HEK293 (cell line): Measurements from ENCODE around the gene OIP5.

ENCODE experiments used
- CTCF ChIA-PET: fragments of 350-600 bp; formaldehyde crosslinking; extraction: SDS; loops from one replicate; lab custom pipeline; 2021; ENCODE audit warnings: antibody characterized with exemption; lab: Yijun Ruan, JAX
- POLR2A ChIA-PET: fragments of 300-600 bp; formaldehyde crosslinking; extraction: SDS; loops from one replicate; lab custom pipeline; 2020; ENCODE audit warnings: antibody characterized with exemption, inconsistent platforms; lab: Yijun Ruan, JAX
- H3K27ac ChIP-seq: fragments of 200-500 bp; sonication (Bioruptor generic); 2 replicates; pipeline ENCODE4 v1.5.1; 2014; ENCODE audit warnings: low read depth, low read length, control low read depth, inconsistent platforms; ENCODE audit errors: extremely low read depth
- H3K36me3 ChIP-seq, 2 experiments: fragments of 200-500 bp in 1 of 2; sonication (Bioruptor generic) in 1 of 2; 1 replicate in 1 of 2; 2 replicates in 1 of 2; pipeline ENCODE4 v1.5.1; 2014 to 2017; ENCODE audit warnings: inconsistent platforms in 2 of 2, low read length in 2 of 2; ENCODE audit not compliant: control insufficient read depth in 2 of 2, insufficient read depth in 1 of 2
- H3K4me1 ChIP-seq: fragments of 200-500 bp; sonication (Bioruptor generic); 2 replicates; pipeline ENCODE4 v1.5.1; 2014; ENCODE audit warnings: mild to moderate bottlenecking, low read length, inconsistent platforms; ENCODE audit not compliant: control insufficient read depth, insufficient read depth
- H3K4me3 ChIP-seq: 2 replicates; pipeline ENCODE4 v1.5.1; 2011; ENCODE audit warnings: low read depth, mild to moderate bottlenecking, control low read depth, low read length, moderate library complexity
- H3K9me3 ChIP-seq: fragments of 200-500 bp; sonication (Bioruptor generic); 2 replicates; pipeline ENCODE4 v1.5.1; 2014; ENCODE audit warnings: low read depth, low read length, inconsistent platforms; ENCODE audit not compliant: control insufficient read depth, insufficient read depth
- KLF1 ChIP-seq: fragments of 450-650 bp; formaldehyde crosslinking; IDR thresholded peaks from 2 replicates; pipeline ENCODE4 v1.5.1; 2016; ENCODE audit warnings: missing biosample characterization, missing genetic modification characterization
- KLF16 ChIP-seq: fragments of 450-650 bp; formaldehyde crosslinking; IDR thresholded peaks from 2 replicates; pipeline ENCODE4 v1.5.1; 2017; ENCODE audit warnings: missing biosample characterization, missing genetic modification characterization
- SP7 ChIP-seq: fragments of 450-650 bp; formaldehyde crosslinking; IDR thresholded peaks from 2 replicates; pipeline ENCODE4 v1.5.1; 2016; ENCODE audit warnings: missing biosample characterization, missing genetic modification characterization
- ZFP3 ChIP-seq: fragments of 450-650 bp; formaldehyde crosslinking; IDR thresholded peaks from 2 replicates; pipeline ENCODE4 v1.5.1; 2016; ENCODE audit warnings: low read depth, missing biosample characterization, missing genetic modification characterization
- ZNF19 ChIP-seq: fragments of 450-650 bp; formaldehyde crosslinking; IDR thresholded peaks from 2 replicates; pipeline ENCODE4; 2016; ENCODE audit warnings: missing biosample characterization, missing genetic modification characterization, low read depth
- ZNF266 ChIP-seq: fragments of 450-650 bp; formaldehyde crosslinking; IDR thresholded peaks from 2 replicates; pipeline ENCODE4 v1.5.1; 2016; ENCODE audit warnings: missing biosample characterization, missing genetic modification characterization, low read depth
- ZNF394 ChIP-seq: fragments of 450-650 bp; formaldehyde crosslinking; IDR thresholded peaks from 2 replicates; pipeline ENCODE4 v1.5.1; 2016; ENCODE audit warnings: missing biosample characterization, missing genetic modification characterization, mild to moderate bottlenecking, moderate library complexity, borderline replicate concordance
- ZNF521 ChIP-seq: fragments of 450-650 bp; formaldehyde crosslinking; IDR thresholded peaks from 2 replicates; pipeline ENCODE4 v1.5.1; 2017; ENCODE audit warnings: missing biosample characterization, mild to moderate bottlenecking, missing genetic modification characterization
- ZNF610 ChIP-seq: fragments of 450-650 bp; formaldehyde crosslinking; IDR thresholded peaks from 2 replicates; pipeline ENCODE4 v1.5.1; 2016; ENCODE audit warnings: missing biosample characterization, missing genetic modification characterization, borderline replicate concordance
- TF ChIP-seq, protein P1 (sequence below): fragments of 450-650 bp; formaldehyde crosslinking; optimal IDR thresholded peaks from 2 replicates; pipeline ENCODE3; 2016; ENCODE audit warnings: missing biosample characterization, mild to moderate bottlenecking, missing genetic modification characterization
- TF ChIP-seq, protein P2 (sequence below): fragments of 450-650 bp; formaldehyde crosslinking; IDR thresholded peaks from 2 replicates; pipeline ENCODE4 v1.5.1; 2016; ENCODE audit warnings: missing biosample characterization, missing genetic modification characterization
- TF ChIP-seq, protein P3 (sequence below): fragments of 450-650 bp; formaldehyde crosslinking; IDR thresholded peaks from 2 replicates; pipeline ENCODE4 v1.5.1; 2016; ENCODE audit warnings: missing biosample characterization, missing genetic modification characterization
- TF ChIP-seq, protein P4 (sequence below): fragments of 450-650 bp; formaldehyde crosslinking; IDR thresholded peaks from 2 replicates; pipeline ENCODE4 v1.5.1; 2017; ENCODE audit warnings: missing biosample characterization, missing genetic modification characterization
- TF ChIP-seq, protein P5 (sequence below): fragments of 450-650 bp; formaldehyde crosslinking; IDR thresholded peaks from 2 replicates; pipeline ENCODE4 v1.5.1; 2016; ENCODE audit warnings: missing biosample characterization, missing genetic modification characterization

Gene OIP5

DNA sequence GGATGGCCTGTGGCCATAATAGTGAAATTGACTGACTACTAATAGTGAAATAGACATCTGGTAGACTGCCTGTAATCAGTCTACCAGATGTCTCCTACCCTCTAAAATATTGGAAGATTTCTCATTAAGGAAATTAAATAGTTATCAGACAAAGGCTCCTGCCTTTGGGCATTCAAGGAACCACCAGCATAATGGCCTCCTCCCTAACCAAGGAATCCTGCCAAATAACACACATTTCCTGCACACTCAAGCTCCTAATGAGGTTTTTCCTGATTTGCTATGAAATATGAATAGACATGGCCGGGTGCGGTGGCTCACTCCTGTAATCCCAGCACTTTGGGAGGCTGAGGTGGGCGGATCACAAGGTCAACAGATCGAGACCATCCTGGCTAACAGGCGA is 14.8 kb upstream of the OIP5 start:
- ChIA-PET POLR2A (no interaction called here), CTCF (no interaction called here)
- no peaks in the 10 kb centered on the region for H3K9me3 ChIP-seq
- TF ChIP-seq ZNF19 (tag by site-specific recombination) (no peak), KLF16 (no peak), KLF1 (tag by site-specific recombination) (0 out of 2 replicates have a peak, but pooled peaks have one; percentile 29), ZFP3 (tag by site-specific recombination) (no peak)
- TF ChIP-seq, protein P1, sequence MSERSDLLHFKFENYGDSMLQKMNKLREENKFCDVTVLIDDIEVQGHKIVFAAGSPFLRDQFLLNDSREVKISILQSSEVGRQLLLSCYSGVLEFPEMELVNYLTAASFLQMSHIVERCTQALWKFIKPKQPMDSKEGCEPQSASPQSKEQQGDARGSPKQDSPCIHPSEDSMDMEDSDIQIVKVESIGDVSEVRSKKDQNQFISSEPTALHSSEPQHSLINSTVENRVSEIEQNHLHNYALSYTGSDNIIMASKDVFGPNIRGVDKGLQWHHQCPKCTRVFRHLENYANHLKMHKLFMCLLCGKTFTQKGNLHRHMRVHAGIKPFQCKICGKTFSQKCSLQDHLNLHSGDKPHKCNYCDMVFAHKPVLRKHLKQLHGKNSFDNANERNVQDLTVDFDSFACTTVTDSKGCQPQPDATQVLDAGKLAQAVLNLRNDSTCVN (tag by site-specific recombination), result no peak
- TF ChIP-seq, protein P2, sequence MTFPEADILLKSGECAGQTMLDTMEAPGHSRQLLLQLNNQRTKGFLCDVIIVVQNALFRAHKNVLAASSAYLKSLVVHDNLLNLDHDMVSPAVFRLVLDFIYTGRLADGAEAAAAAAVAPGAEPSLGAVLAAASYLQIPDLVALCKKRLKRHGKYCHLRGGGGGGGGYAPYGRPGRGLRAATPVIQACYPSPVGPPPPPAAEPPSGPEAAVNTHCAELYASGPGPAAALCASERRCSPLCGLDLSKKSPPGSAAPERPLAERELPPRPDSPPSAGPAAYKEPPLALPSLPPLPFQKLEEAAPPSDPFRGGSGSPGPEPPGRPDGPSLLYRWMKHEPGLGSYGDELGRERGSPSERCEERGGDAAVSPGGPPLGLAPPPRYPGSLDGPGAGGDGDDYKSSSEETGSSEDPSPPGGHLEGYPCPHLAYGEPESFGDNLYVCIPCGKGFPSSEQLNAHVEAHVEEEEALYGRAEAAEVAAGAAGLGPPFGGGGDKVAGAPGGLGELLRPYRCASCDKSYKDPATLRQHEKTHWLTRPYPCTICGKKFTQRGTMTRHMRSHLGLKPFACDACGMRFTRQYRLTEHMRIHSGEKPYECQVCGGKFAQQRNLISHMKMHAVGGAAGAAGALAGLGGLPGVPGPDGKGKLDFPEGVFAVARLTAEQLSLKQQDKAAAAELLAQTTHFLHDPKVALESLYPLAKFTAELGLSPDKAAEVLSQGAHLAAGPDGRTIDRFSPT (tag by site-specific recombination), result no peak
- TF ChIP-seq, protein P3, sequence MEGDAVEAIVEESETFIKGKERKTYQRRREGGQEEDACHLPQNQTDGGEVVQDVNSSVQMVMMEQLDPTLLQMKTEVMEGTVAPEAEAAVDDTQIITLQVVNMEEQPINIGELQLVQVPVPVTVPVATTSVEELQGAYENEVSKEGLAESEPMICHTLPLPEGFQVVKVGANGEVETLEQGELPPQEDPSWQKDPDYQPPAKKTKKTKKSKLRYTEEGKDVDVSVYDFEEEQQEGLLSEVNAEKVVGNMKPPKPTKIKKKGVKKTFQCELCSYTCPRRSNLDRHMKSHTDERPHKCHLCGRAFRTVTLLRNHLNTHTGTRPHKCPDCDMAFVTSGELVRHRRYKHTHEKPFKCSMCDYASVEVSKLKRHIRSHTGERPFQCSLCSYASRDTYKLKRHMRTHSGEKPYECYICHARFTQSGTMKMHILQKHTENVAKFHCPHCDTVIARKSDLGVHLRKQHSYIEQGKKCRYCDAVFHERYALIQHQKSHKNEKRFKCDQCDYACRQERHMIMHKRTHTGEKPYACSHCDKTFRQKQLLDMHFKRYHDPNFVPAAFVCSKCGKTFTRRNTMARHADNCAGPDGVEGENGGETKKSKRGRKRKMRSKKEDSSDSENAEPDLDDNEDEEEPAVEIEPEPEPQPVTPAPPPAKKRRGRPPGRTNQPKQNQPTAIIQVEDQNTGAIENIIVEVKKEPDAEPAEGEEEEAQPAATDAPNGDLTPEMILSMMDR (tag by site-specific recombination), result no peak
- TF ChIP-seq, protein P4, sequence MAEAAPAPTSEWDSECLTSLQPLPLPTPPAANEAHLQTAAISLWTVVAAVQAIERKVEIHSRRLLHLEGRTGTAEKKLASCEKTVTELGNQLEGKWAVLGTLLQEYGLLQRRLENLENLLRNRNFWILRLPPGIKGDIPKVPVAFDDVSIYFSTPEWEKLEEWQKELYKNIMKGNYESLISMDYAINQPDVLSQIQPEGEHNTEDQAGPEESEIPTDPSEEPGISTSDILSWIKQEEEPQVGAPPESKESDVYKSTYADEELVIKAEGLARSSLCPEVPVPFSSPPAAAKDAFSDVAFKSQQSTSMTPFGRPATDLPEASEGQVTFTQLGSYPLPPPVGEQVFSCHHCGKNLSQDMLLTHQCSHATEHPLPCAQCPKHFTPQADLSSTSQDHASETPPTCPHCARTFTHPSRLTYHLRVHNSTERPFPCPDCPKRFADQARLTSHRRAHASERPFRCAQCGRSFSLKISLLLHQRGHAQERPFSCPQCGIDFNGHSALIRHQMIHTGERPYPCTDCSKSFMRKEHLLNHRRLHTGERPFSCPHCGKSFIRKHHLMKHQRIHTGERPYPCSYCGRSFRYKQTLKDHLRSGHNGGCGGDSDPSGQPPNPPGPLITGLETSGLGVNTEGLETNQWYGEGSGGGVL (tag by site-specific recombination), result no peak
- TF ChIP-seq, all 188 proteins: peak for 1
- H3K4me1 ChIP-seq, result no peaks in the 10 kb centered on the region
- peaks cover 83 to 93% of the 10 kb centered on the region in 2 experiments for H3K36me3 ChIP-seq
- H3K4me3 ChIP-seq, result no peak overlapping the region
- H3K27ac ChIP-seq, result no peak overlapping the region

DNA sequence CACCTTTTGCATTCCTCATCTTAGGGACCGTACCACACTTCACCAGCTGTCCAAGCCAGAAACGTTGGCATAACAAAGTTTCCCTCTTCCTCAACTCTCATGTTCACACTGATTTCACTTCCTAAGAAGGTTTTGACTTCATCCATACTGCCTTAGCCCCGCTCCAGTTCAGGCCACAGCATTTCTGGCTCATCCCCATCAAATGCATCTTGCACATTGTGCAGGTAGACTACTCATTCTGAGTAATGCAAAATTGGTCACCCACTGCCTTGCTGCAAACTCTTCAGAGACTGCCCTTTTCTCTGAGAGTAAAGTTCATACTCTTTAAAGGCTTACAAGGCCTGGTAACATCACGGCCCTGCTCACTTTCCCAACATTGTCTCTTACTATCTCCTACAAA is 9.1 kb upstream of the OIP5 start:
- Histone ChIP-seq H3K27ac (no peak overlapping the region), H3K4me1 (no peaks in the 10 kb centered on the region), H3K36me3 (peaks cover 48 to 86% of the 10 kb centered on the region in 2 experiments), H3K4me3 (no peak overlapping the region), H3K9me3 (no peaks in the 10 kb centered on the region)
- POLR2A ChIA-PET, result interaction anchor here (1.3 kb wide), 1 partner anchor 9 kb away, joined by 3 read pairs; the partner anchor contains the start of genes NUSAP1 and OIP5
- CTCF ChIA-PET, result no interaction called here
- TF ChIP-seq ZNF394, result no peak
- TF ChIP-seq SP7 (tag by site-specific recombination), result no peak
- no peak for TF ChIP-seq ZNF610
- TF ChIP-seq, protein P5, sequence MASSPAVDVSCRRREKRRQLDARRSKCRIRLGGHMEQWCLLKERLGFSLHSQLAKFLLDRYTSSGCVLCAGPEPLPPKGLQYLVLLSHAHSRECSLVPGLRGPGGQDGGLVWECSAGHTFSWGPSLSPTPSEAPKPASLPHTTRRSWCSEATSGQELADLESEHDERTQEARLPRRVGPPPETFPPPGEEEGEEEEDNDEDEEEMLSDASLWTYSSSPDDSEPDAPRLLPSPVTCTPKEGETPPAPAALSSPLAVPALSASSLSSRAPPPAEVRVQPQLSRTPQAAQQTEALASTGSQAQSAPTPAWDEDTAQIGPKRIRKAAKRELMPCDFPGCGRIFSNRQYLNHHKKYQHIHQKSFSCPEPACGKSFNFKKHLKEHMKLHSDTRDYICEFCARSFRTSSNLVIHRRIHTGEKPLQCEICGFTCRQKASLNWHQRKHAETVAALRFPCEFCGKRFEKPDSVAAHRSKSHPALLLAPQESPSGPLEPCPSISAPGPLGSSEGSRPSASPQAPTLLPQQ (tag by site-specific recombination), result no peak
- TF ChIP-seq ZNF521, result no peak
- TF ChIP-seq ZNF266 (tag by site-specific recombination), result no peak
